ENCODE data around the gene NANOS3.
"Not testable (repeated sequence)": the region's sequence is repeated elsewhere in the genome, so short reads cannot be mapped to it uniquely, and the experiment has no call there.

The NANOS3 gene

GRCh38 chr19:13843104-13843921, 33.6 kb upstream of the NANOS3 start:
- peak; percentile 83 for DNase-seq

GRCh38 chr19:13844130-13844631, 32.8 kb upstream of the NANOS3 start:
- DNase-seq = peak; percentile 56

GRCh38 chr19:13846557-13847406, 30.2 kb upstream of the NANOS3 start:
- DNase-seq = peak; percentile 95

GRCh38 chr19:13847407-13848339, 29.3 kb upstream of the NANOS3 start:
- DNase-seq = peak; percentile 97

- no peak for DNase-seq
These were observed 28.6 kb upstream of the NANOS3 start for GRCh38 chr19:13848340-13848677.

GRCh38 chr19:13848798-13849676, 27.9 kb upstream of the NANOS3 start:
- DNase-seq = no peak

- DNase-seq = peak; percentile 84
These were observed 26.7 kb upstream of the NANOS3 start for GRCh38 chr19:13849991-13850909.

GRCh38 chr19:13850910-13851733, 25.8 kb upstream of the NANOS3 start:
- peak; percentile 97 for DNase-seq

- DNase-seq = not testable (repeated sequence)
These were observed 25.2 kb upstream of the NANOS3 start for GRCh38 chr19:13851734-13852114.

- not testable (repeated sequence) for DNase-seq
These were observed 24.7 kb upstream of the NANOS3 start for GRCh38 chr19:13852171-13852707.

GRCh38 chr19:13856497-13856896, 20.4 kb upstream of the NANOS3 start:
- DNase-seq = no peak

GRCh38 chr19:13859361-13859880, 17.5 kb upstream of the NANOS3 start:
- DNase-seq = peak; percentile 70

GRCh38 chr19:13860679-13861391, 16.1 kb upstream of the NANOS3 start:
- DNase-seq = no peak

- DNase-seq = no peak
These were observed 15.6 kb upstream of the NANOS3 start for GRCh38 chr19:13861392-13861713.

- DNase-seq = peak; percentile 95
These were observed 15.0 kb upstream of the NANOS3 start for GRCh38 chr19:13861714-13862531.

GRCh38 chr19:13864046-13864666, 12.8 kb upstream of the NANOS3 start:
- no peak for DNase-seq

All from fibroblast of skin of right biceps (primary cell).